NCI-H1092 treated with DMSO at 0.1 percent for 48 hours (cell line): Measurements from ENCODE around the gene ARHGAP28.

ENCODE experiments used
- DNase-seq: peaks from one replicate; lab custom pipeline; 2025; lab: John Stamatoyannopoulos, UW

ARHGAP28 gene

DNA sequence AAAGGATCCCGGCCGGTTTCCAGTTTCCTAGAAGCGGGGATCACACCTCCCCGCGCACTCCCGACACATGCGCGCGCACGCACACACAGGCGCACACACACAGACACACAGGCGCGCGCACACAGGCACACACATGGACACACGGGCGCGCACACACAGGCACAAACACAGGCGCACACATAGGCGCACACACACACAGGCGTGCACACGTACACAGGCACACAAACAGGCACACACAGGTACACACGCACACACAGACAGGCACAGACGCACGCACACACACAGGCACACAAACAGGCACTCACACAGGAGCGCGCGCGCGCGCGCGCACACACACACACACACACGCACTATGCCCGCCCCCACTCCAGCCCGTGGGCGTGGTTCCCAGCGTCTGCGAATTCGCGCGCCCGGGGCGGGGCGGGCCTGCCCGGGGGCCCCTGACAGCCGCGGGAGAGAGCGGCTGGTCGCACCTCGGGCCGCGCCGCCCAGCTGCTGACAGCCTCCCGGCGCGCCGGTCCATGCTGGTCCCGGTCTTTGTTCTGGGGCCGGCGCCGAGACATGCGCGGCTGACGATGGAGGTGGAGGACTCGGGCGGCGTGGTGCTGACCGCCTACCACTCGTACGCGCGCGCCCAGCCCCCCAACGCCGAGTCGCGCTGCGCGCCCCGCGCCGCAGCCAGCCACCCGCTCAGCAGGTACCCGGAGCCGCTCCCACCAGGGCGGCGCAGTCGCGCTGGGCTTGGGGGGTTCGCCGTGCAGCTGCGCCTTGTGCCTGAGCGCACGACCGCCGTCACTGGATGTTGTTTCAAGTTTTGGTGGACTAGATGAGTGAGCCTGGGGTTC, at the start of gene ARHGAP28:
Gene ARHGAP28, plus strand, starts transcription at position 470 of the 845 bp plus-strand sequence. Its CDS starts 106 bp downstream, at position 576.
- DNase-seq: peak; percentile 88

DNA sequence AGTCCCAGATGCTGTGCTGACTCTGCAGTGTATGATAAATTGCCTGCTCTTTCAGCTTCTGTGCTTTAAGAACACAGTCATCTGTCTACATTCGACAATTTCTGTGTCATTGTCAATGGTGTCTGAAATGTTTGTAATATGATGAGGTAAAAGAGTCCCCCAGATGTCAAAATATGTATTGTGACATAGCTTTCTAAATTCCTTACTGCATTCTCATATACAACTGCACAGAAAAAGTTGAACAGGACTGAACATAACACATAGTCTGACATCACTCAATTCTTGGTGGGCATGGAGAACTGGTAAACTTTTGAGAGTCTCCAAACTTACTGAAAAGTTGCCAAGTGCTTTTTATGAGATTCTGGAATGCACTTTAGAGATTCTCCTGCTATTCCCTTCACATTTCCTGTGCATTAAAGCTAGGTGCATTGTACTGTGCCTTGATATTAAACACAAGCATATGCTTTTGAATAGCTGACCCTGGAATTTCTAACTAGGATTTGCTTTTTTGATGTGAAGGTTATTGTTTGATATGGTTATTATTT, 48.1 kb upstream of the ARHGAP28 start:
- no peak for DNase-seq

DNA sequence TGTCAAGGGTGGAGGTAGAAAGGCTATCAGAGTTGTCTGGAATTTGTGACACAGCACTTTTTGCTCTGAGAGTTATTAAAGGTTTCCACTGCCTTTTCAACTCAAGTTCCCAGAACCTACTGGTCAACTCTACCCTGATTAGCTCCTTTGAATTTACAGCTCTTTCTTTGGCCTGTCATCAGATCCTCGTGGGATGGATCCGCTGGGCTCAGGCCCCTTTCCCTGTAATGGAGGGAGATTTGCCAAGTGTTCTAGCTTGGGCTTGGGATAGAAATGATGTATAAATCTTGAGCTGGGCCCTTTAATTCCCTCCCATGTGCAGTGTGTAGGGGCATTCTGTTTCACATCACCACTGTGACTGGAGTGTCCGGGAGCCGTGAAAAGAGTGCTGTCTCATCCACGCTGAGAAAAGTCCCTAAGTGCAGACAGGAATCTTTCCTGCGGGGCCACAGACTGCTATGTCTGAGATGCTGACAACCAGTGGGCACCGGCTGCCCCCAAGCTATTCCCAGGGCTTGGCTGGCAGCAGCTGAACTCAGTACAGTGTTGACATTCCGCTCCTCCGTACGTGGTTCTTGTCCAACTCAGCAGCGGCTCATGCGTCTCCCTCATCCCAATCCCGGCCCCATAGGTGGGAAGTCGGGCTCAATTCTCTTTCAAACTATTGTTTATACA, 46.9 kb upstream of the ARHGAP28 start:
- no peak for DNase-seq

DNA sequence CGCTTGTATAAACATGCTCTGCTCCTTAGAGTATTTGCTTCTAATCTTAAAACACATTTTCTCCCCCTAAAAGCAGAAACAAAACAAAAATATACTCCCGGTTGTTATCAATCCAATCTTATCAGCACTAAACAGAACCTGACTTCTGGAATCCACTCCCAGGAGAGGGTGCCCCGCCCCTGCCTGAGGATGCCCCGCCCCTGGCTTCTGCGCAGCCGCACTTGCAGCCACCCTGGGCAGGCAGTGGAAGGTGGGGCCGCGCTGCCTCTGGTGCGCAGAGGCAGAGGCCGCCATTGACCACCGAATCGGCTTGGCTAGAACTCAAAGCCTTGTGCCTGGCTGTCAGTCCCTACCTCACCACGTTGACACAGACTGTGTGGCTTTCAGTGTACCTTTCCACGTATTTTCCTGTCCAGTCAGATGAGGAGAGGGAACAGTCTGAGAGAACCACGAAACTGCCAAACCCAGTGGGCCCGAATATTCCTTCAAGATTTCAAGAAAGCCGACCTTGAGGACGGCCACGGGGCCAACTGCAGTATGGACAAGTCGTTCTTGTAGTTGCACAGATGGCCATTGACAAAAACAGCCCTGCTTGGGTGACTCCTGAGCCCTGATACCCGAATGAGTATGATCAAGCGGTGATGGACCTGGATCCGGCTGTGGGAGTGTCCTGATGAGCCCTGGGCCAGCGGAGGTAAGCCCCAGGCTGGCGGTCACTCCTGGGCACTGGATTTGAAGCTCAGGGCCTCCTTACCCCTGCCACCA, 46.2 kb upstream of the ARHGAP28 start:
- DNase-seq: no peak

DNA sequence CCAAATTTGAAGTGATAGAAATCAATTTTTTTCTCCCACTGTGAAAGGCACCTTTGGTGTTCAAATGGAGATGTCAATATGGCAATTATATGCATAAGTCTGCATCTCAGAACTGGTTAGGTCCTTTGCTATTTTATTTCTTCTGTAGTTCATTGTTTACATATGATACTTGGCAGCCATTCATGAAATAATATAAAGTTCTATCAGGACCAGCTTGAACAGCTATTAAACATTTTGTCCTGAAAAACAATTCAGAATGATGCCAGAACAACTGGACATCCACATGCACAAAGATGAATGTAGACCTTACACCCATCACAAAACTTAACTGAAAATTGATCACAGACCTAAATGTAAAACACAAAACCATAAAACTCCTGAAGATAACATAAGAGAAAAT, 41.8 kb upstream of the ARHGAP28 start:
- DNase-seq: no peak

DNA sequence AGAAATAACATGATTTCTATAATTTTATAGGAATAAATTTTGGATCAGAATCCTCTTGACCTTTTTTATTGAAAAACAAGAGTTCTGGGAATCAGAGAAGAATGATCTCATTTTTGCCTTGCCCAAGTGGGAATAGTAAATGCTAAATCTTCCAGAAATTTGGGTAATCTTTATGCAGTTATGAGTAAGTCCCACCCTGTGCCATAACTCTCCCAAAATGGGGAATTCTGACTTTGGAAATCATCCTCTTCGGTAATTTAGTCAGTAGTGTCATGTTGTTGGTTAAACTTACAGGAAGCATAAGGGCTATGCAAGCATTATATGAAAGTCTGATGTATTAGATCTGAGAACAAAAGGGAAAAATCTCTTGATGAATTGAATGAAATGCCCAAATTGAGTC, 20.6 kb upstream of the ARHGAP28 start:
- DNase-seq: no peak

DNA sequence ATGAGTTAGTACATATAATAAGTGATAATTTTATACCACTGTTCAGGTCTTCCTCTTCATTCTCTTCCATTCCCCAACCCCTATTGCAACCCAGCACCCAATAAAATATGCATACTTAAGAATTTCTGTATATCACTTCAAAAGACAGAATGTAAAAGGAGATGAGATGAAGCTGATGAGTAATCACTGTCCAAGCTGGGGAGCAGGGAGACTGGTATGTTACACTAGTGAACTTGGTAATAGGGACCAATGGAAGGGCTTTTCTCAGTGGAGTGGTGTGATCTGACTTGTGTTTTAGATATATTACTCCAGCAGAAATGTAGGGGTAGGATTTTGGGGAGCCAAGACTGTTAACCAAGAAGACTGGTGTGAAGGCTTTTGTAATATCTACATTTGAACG, 18.0 kb upstream of the ARHGAP28 start:
- no peak for DNase-seq

GRCh38 chr18:6712401-6712800, 17.1 kb upstream of the ARHGAP28 start:
- DNase-seq: no peak

DNA sequence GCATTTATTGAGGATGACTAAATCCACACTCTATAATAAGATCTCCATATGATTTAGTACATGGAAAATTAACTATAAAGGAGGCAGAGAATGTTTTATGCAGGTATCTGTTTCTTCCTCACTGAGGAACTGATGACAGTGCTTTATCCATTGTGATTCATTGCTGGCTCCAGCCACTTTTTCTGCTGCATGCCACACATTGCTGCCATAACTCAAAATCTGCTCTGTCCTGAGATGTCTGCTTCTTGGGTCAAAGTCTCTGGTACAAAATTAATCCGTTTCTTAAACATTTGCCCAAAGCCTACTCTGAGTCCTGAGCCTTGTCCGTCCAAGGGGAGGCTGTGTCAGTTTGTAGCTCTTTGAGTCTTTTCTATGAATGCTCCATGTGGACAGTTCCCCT, 15.5 kb upstream of the ARHGAP28 start:
- DNase-seq: no peak

DNA sequence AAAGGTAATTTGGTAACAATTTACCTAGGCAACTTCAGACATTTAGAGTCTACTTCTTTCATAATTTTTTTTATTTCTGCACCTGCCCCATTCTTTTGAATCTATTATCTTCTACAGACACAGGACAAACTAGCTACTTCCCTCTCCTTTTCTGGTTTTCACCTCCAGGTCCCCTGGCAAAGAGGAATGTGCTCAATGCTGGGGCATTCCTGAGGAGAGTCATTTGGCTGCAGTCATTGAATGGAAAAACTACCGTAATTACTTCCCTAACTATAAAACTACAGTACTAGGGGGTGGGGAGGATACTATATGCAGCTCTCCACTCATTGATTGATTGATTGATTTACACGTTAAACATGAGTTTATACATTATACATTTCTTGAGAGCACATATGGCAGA, 11.2 kb upstream of the ARHGAP28 start:
- DNase-seq: no peak

GRCh38 chr18:6719098-6719846, 10.2 kb upstream of the ARHGAP28 start:
- no peak for DNase-seq

GRCh38 chr18:6719910-6720683, 9.4 kb upstream of the ARHGAP28 start:
- no peak for DNase-seq

DNA sequence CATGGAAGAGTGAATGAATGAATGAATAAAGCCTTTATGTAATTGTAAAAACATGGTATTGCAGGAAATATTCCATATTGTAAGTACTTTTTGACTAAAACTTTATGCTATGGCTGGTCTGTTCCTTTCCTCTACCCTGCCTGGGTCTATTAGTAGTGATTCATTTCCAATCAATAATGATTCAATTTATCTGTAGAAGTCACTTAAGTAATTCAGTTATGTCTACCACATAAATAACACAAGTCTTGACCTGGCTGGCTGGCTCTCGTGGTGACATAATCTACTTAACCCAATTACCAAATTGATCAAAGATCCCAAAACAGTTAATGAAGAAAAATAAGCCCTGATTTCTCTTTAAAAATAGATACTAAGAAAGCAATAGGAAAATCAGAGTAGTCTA, 7.8 kb upstream of the ARHGAP28 start:
- DNase-seq: no peak

DNA sequence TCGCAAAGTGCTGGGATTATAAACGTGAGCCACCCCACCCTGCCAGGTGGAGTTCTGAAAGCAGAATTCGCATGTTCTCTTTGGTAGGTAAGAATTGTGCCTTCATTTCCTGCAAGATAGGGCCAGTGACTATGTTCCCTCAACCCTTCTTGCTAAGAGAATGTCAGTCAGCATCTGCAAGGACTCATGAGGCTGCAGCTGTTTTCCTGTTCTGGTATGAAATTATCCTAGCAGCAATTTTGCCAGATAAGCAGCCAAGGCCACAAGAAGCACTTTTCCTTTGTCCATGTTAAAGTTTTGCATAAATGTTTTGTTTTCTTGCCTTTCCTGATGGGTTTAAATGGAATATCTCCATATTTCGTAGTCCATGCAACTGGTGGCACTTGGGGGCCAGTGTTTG, 6.8 kb upstream of the ARHGAP28 start:
- DNase-seq: no peak

- no peak for DNase-seq
Measured at GRCh38 chr18:6724331-6724730, 5.2 kb upstream of the ARHGAP28 start.

GRCh38 chr18:6728331-6728730, 1.2 kb upstream of the ARHGAP28 start:
- no peak for DNase-seq

GRCh38 chr18:6728809-6729246, 688 bp upstream of the ARHGAP28 start:
- no peak for DNase-seq

- no peak for DNase-seq
Measured at GRCh38 chr18:6730416-6731221, 1.1 kb downstream of the ARHGAP28 start.

DNA sequence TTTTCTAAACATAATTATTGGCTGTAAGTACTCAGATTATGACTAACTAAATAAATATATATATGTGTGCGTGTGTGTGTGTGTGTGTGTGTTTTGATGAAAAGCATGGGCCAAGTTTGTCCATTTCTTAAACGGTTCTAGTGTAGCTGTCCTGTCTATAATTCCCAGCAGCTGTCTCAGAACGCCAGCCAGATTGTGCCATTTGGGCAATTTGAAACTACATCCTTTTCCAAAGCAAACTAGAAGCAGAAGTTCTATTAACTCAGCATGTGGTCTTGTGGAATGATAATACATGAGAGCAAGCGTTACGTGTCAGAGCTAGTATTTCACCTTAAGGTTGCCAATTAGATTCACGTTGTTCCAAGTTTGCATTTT, 1.7 kb downstream of the ARHGAP28 start:
- peak; percentile 1 for DNase-seq

- DNase-seq: no peak
Measured at GRCh38 chr18:6732952-6733351, 3.4 kb downstream of the ARHGAP28 start.
